Measurements from ENCODE around the gene DAG1.

The DAG1 gene

GRCh38 chr3:49453621-49454020 lies 16.4 kb upstream of the DAG1 start:
- Histone ChIP-seq H3K36me3 (no peaks in the 10 kb centered on the region), H3K27me3 (no peaks in the 10 kb centered on the region), H3K4me2 (peak overlapping the region in 8 of 11 experiments; percentile 41 to 62 (median 53); a peak in 15 of 22 replicates), H3K4me3 (no peak overlapping the region), H3K4me1 (peaks cover 4 to 30% (median 19%) of the 10 kb centered on the region in 10 experiments; a peak in 18 of 20 replicates), H3K27ac (peak overlapping the region in 1 of 11 experiments; percentile 22; a peak in 1 of 22 replicates), H4K20me1 (no peaks in the 10 kb centered on the region), H3K9ac (0 out of 22 replicates have a peak overlapping the region, but pooled peaks of 1 of the 11 experiments have one; percentile 44), H3K9me3 (replicated peaks in 1 of 11) (no peaks in the 10 kb centered on the region)
- TF ChIP-seq Cebpa-rat (IDR thresholded peaks at IDR 0.05), result no peak

GRCh38 chr3:49454458-49454857 lies 15.6 kb upstream of the DAG1 start:
- Histone ChIP-seq H3K27me3 (no peaks in the 10 kb centered on the region), H3K36me3 (no peaks in the 10 kb centered on the region), H3K4me1 (peaks cover 0 to 26% (median 15%) of the 10 kb centered on the region in 10 experiments; a peak in 16 of 20 replicates), H3K9ac (no peak overlapping the region), H3K4me3 (no peak overlapping the region), H3K4me2 (peak overlapping the region in 4 of 11 experiments; percentile 4 to 53 (median 50); a peak in 2 of 22 replicates), H3K27ac (no peak overlapping the region), H4K20me1 (no peaks in the 10 kb centered on the region), H3K9me3 (replicated peaks in 1 of 11) (no peaks in the 10 kb centered on the region)
- TF ChIP-seq Cebpa-rat (IDR thresholded peaks at IDR 0.05), result no peak

- Histone ChIP-seq H3K36me3 (no peaks in the 10 kb centered on the region), H3K4me1 (peaks cover 0 to 26% (median 15%) of the 10 kb centered on the region in 10 experiments; a peak in 16 of 20 replicates), H3K27ac (no peak overlapping the region), H3K4me3 (no peak overlapping the region), H3K4me2 (peak overlapping the region in 1 of 11 experiments; percentile 4; a peak in 1 of 22 replicates), H4K20me1 (no peaks in the 10 kb centered on the region), H3K27me3 (no peaks in the 10 kb centered on the region), H3K9ac (no peak overlapping the region), H3K9me3 (replicated peaks in 1 of 11) (no peaks in the 10 kb centered on the region)
- TF ChIP-seq Cebpa-rat (IDR thresholded peaks at IDR 0.05), result no peak
Measured at GRCh38 chr3:49454898-49455681, 15.0 kb upstream of the DAG1 start.

GRCh38 chr3:49456466-49456865 lies 13.6 kb upstream of the DAG1 start:
- TF ChIP-seq Cebpa-rat (IDR thresholded peaks at IDR 0.05), result no peak
- H3K9ac ChIP-seq, result no peak overlapping the region
- H3K4me3 ChIP-seq, result no peak overlapping the region
- no peaks in the 10 kb centered on the region for H3K27me3 ChIP-seq
- no peak overlapping the region for H3K27ac ChIP-seq
- H3K4me1 ChIP-seq, result peaks cover 0 to 26% (median 15%) of the 10 kb centered on the region in 10 experiments; a peak in 16 of 20 replicates
- H3K36me3 ChIP-seq, result no peaks in the 10 kb centered on the region
- H3K9me3 ChIP-seq (replicated peaks in 1 of 11), result no peaks in the 10 kb centered on the region
- H4K20me1 ChIP-seq, result no peaks in the 10 kb centered on the region
- H3K4me2 ChIP-seq, result no peak overlapping the region

GRCh38 chr3:49460188-49460890 lies 9.7 kb upstream of the DAG1 start:
- Histone ChIP-seq H3K27ac (no peak overlapping the region), H4K20me1 (no peaks in the 10 kb centered on the region), H3K27me3 (no peaks in the 10 kb centered on the region), H3K9me3 (replicated peaks in 1 of 11) (no peaks in the 10 kb centered on the region), H3K9ac (no peak overlapping the region), H3K36me3 (no peaks in the 10 kb centered on the region), H3K4me2 (no peak overlapping the region), H3K4me3 (no peak overlapping the region), H3K4me1 (peaks cover 0 to 6% (median 4%) of the 10 kb centered on the region in 10 experiments; a peak in 13 of 20 replicates)
- TF ChIP-seq Cebpa-rat (IDR thresholded peaks at IDR 0.05), result no peak

- no peak overlapping the region for H3K9ac ChIP-seq
- H4K20me1 ChIP-seq, result no peaks in the 10 kb centered on the region
- no peak overlapping the region for H3K27ac ChIP-seq
- H3K4me1 ChIP-seq, result peaks cover 0 to 12% (median 9%) of the 10 kb centered on the region in 10 experiments; a peak in 15 of 20 replicates
- H3K36me3 ChIP-seq, result no peaks in the 10 kb centered on the region
- TF ChIP-seq Cebpa-rat (IDR thresholded peaks at IDR 0.05), result no peak
- no peaks in the 10 kb centered on the region for H3K9me3 ChIP-seq (replicated peaks in 1 of 11)
- no peak overlapping the region for H3K4me3 ChIP-seq
- no peak overlapping the region for H3K4me2 ChIP-seq
- H3K27me3 ChIP-seq, result no peaks in the 10 kb centered on the region
Measured at GRCh38 chr3:49460956-49461355, 9.1 kb upstream of the DAG1 start.

- no peaks in the 10 kb centered on the region for H3K27me3 ChIP-seq
- no peak overlapping the region for H3K4me3 ChIP-seq
- TF ChIP-seq Cebpa-rat (IDR thresholded peaks at IDR 0.05), result no peak
- no peaks in the 10 kb centered on the region for H4K20me1 ChIP-seq
- peaks cover 0 to 13% (median 10%) of the 10 kb centered on the region in 10 experiments; a peak in 15 of 20 replicates for H3K4me1 ChIP-seq
- no peak overlapping the region for H3K27ac ChIP-seq
- H3K9ac ChIP-seq, result peak overlapping the region in 1 of 11 experiments; percentile 29; a peak in 1 of 22 replicates
- H3K9me3 ChIP-seq (replicated peaks in 1 of 11), result no peaks in the 10 kb centered on the region
- H3K4me2 ChIP-seq, result no peak overlapping the region
- no peaks in the 10 kb centered on the region for H3K36me3 ChIP-seq
Measured at GRCh38 chr3:49461443-49462171, 8.5 kb upstream of the DAG1 start.

GRCh38 chr3:49462222-49462621 lies 7.8 kb upstream of the DAG1 start:
- Histone ChIP-seq H3K4me1 (peaks cover 0 to 13% (median 10%) of the 10 kb centered on the region in 10 experiments; a peak in 15 of 20 replicates), H3K27me3 (no peaks in the 10 kb centered on the region), H3K9ac (peak overlapping the region in 1 of 11 experiments; percentile 29; a peak in 1 of 22 replicates), H3K36me3 (no peaks in the 10 kb centered on the region), H3K4me2 (no peak overlapping the region), H3K9me3 (replicated peaks in 1 of 11) (no peaks in the 10 kb centered on the region), H3K4me3 (no peak overlapping the region), H4K20me1 (no peaks in the 10 kb centered on the region), H3K27ac (no peak overlapping the region)
- TF ChIP-seq Cebpa-rat (IDR thresholded peaks at IDR 0.05), result no peak

Measured in BLaER1 treated with 17β-estradiol and CSF1 and Interleukin-3, amounts not matched to agents 10 nM and 100 nM (cell line).